NAMALWA (cell line): ENCODE measurements around the gene PRRT3.
"Not testable (repeated sequence)": the region's sequence is repeated elsewhere in the genome, so short reads cannot be mapped to it uniquely, and the experiment has no call there.

Experiments used
- DNase-seq: peaks from one replicate; pipeline ENCODE4 v3.0.0-alpha.2; 2015; ENCODE audit warnings: low spot score

PRRT3 gene

GRCh38 chr3:9917820-9918219, 34.4 kb downstream of the PRRT3 start:
- no peak for DNase-seq

GRCh38 chr3:9916734-9917680, 35.2 kb downstream of the PRRT3 start, which contains the start of gene IL17RC:
IL17RC (plus strand) TSS chr3:9917098; CDS start chr3:9917316, 218 bp downstream.
- DNase-seq: no peak

GRCh38 chr3:9916346-9916733, 35.9 kb downstream of the PRRT3 start:
- DNase-seq: no peak

- no peak for DNase-seq
Observed at GRCh38 chr3:9915254-9916141, 36.7 kb downstream of the PRRT3 start.

GRCh38 chr3:9914559-9915253, 37.5 kb downstream of the PRRT3 start:
- DNase-seq: no peak

GRCh38 chr3:9914011-9914410, 38.2 kb downstream of the PRRT3 start:
- no peak for DNase-seq

GRCh38 chr3:9913601-9914000, 38.6 kb downstream of the PRRT3 start:
- no peak for DNase-seq

GRCh38 chr3:9912294-9912935, 39.8 kb downstream of the PRRT3 start:
- DNase-seq: no peak

GRCh38 chr3:9911863-9912262, 40.3 kb downstream of the PRRT3 start:
- no peak for DNase-seq

GRCh38 chr3:9909221-9910013, 42.8 kb downstream of the PRRT3 start:
- no peak for DNase-seq

GRCh38 chr3:9908286-9908685, 43.9 kb downstream of the PRRT3 start:
- DNase-seq: no peak

- no peak for DNase-seq
Observed at GRCh38 chr3:9906480-9906879, 45.7 kb downstream of the PRRT3 start.

- DNase-seq: no peak
Observed at GRCh38 chr3:9903904-9904303, 48.3 kb downstream of the PRRT3 start.

- DNase-seq: no peak
Observed at GRCh38 chr3:9903238-9903624, 49.0 kb downstream of the PRRT3 start.

- no peak for DNase-seq
Observed at GRCh38 chr3:9902372-9903237, 49.6 kb downstream of the PRRT3 start, which contains the start of gene IL17RE. IL17RE (plus strand) TSS chr3:9902848; CDS start chr3:9902933, 85 bp downstream.

GRCh38 chr3:9901967-9902366, 50.2 kb downstream of the PRRT3 start:
- DNase-seq: no peak

GRCh38 chr3:9900965-9901415, 51.2 kb downstream of the PRRT3 start:
- not testable (repeated sequence) for DNase-seq

- DNase-seq: no peak
Observed at GRCh38 chr3:9899289-9899791, 52.9 kb downstream of the PRRT3 start.

GRCh38 chr3:9898467-9899241, 53.6 kb downstream of the PRRT3 start:
- no peak for DNase-seq
